ENCODE data around the gene OSBPL9. TPM values are rescaled to one million over a fixed set of nuclear protein-coding genes. Genes with fewer than 3 reads are reported as not detected.

The OSBPL9 gene
- total RNA-seq, 1 experiment from 2014 or later = 52.6 TPM

DNA sequence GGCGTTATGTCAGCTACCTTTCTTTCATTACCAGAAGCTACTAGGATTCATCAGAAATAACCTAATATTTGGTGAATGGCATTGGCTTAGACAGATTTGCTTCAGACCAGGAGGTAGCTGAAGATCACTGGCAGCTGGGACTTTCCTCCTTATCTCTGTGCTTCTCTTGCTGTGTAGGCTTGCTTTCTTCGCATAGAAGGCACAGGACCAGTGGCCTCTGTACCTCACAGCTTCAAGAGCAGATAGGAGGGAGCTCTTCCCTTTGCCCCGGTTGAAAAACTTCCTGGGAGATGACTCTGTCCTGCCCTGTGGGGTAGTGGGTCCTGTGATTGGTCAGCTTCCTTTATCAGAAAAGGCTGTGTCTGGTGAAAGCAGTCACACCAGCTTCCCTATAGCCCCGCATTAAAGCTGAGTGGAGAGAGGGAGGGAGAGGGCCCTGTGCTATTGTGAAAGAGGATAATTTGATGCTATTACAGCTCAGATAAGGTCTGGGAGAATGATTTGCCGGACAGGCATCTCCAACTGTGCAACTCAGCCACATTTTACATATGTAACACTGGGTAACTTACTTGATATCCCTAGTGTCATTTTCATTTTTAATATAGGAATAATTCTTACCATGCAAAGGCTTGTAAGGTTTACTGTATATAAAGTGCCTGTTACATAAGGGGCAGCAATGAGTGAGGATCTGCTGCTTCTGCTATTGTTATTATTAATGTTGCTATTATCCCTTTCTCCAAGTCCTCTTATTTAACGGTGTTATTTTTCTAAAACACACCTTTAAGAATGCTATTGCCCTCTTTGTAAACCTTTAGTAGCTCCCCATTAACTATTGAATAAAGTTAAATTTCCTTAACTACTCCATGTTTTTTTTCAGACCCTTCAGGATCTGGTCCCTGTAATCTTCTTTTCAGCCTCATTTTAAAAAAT is 31.6 kb downstream of the OSBPL9 start:
- DNase-seq (ENCODE audit: low read depth, low spot score) (no peak), ATAC-seq (peak; percentile 72)
- Histone ChIP-seq H3K79me2 (ENCODE audit: insufficient read depth, low read length) (peaks cover 38% of the 10 kb centered on the region), H4K20me1 (ENCODE audit: insufficient read depth) (no peaks in the 10 kb centered on the region), H3K27me3 (ENCODE audit: insufficient read depth, low read length) (no peaks in the 10 kb centered on the region), H2AFZ (ENCODE audit: low read depth, low read length, poor library complexity, severe bottlenecking) (no peak overlapping the region), H3K9me3 (ENCODE audit: control insufficient read depth in 1 of 2, insufficient read depth in 1 of 2, low read depth in 1 of 2, low read length in 2 of 2) (no peaks in the 10 kb centered on the region), H3K4me1 (ENCODE audit: control insufficient read depth in 1 of 2, insufficient read depth in 2 of 2, low read length in 2 of 2) (peaks cover 35 to 69% of the 10 kb centered on the region in 2 experiments), H3K36me3 (ENCODE audit: control insufficient read depth in 1 of 2, insufficient read depth in 2 of 2, low read length in 2 of 2) (no peaks in the 10 kb centered on the region), H3K4me3 (replicated peaks in 1 of 2; ENCODE audit: low read depth in 1 of 2, low read length in 2 of 2) (peak overlapping the region in 1 of 2 experiments; percentile 2; a peak in 1 of 4 replicates), H3K4me2 (ENCODE audit: low read length) (peak overlapping the region; percentile 55), H3K9ac (ENCODE audit: low read length) (0 out of 2 replicates have a peak overlapping the region, but pooled peaks have one; percentile 10), H3K9me2 (ENCODE audit: insufficient read depth) (no peaks in the 10 kb centered on the region), H3K27ac (ENCODE audit: low read depth, low read length) (no peak overlapping the region)
- POLR2A ChIA-PET = no interaction called here
- CTCF ChIA-PET = interaction anchor here (1.2 kb wide), 1 partner anchor 113 kb away, joined by 4 read pairs; no protein-coding TSS in a partner anchor
- intact Hi-C loops (cut with micrococcal nuclease) = no loop called here
- TF ChIP-seq SP1 (IDR thresholded peaks at IDR 0.05; ENCODE audit: low read depth) = no peak
- TF ChIP-seq, protein P1, sequence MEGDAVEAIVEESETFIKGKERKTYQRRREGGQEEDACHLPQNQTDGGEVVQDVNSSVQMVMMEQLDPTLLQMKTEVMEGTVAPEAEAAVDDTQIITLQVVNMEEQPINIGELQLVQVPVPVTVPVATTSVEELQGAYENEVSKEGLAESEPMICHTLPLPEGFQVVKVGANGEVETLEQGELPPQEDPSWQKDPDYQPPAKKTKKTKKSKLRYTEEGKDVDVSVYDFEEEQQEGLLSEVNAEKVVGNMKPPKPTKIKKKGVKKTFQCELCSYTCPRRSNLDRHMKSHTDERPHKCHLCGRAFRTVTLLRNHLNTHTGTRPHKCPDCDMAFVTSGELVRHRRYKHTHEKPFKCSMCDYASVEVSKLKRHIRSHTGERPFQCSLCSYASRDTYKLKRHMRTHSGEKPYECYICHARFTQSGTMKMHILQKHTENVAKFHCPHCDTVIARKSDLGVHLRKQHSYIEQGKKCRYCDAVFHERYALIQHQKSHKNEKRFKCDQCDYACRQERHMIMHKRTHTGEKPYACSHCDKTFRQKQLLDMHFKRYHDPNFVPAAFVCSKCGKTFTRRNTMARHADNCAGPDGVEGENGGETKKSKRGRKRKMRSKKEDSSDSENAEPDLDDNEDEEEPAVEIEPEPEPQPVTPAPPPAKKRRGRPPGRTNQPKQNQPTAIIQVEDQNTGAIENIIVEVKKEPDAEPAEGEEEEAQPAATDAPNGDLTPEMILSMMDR (IDR thresholded peaks at IDR 0.05 in 2 of 3, conservative IDR thresholded peaks at IDR 0.05 in 1 of 3; ENCODE audit: borderline replicate concordance in 1 of 3, insufficient read depth in 1 of 3, low read depth in 2 of 3, low read length in 2 of 3) = no peak
- TF ChIP-seq EGR1 (IDR thresholded peaks at IDR 0.05; ENCODE audit: low read depth) = no peak
- no peak for TF ChIP-seq CBX3 (IDR thresholded peaks at IDR 0.05; ENCODE audit: low read depth)
- RAD21 ChIA-PET (ENCODE audit: low non-redundant PET in 1 of 2, low total read pairs in 2 of 2, uncharacterized antibody in 2 of 2, unreplicated experiment in 2 of 2) = no interaction called here
- BruUV-seq (replicated peaks) = no TSS peak

DNA sequence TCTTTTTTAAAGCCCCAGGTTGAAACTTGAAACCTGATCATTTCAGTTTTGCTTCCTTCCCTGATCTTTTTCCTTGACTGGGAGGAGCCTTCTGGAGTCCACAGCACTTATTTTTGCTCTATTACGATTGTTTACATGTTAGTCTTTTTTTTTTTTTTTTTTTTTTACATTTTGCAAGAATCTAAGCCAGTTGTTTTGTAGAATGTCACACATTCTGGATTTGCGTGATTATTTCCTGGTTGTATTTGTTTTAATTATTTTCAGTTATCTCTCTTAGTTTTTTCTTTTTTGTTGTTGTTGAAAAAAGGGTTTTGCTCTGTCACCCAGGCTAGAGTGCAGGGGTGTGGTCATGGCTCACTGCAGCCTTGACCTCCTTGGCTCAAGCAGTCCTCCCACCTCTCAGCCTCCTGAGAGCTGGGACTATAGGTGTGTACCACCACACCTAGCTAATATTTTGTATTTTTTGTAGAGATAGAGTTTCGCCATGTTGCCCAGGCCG is 32.8 kb downstream of the OSBPL9 start:
- BruUV-seq (replicated peaks) = no TSS peak
- RAD21 ChIA-PET (ENCODE audit: low non-redundant PET in 1 of 2, low total read pairs in 2 of 2, uncharacterized antibody in 2 of 2, unreplicated experiment in 2 of 2) = no interaction called here
- Histone ChIP-seq H3K9me3 (ENCODE audit: control insufficient read depth in 1 of 2, insufficient read depth in 1 of 2, low read depth in 1 of 2, low read length in 2 of 2) (no peaks in the 10 kb centered on the region), H3K27ac (ENCODE audit: low read depth, low read length) (peak overlapping the region; percentile 13), H3K4me2 (ENCODE audit: low read length) (peak overlapping the region; percentile 38), H4K20me1 (ENCODE audit: insufficient read depth) (no peaks in the 10 kb centered on the region), H3K79me2 (ENCODE audit: insufficient read depth, low read length) (peaks cover 38% of the 10 kb centered on the region), H3K9me2 (ENCODE audit: insufficient read depth) (no peaks in the 10 kb centered on the region), H3K9ac (ENCODE audit: low read length) (no peak overlapping the region), H2AFZ (ENCODE audit: low read depth, low read length, poor library complexity, severe bottlenecking) (no peak overlapping the region), H3K27me3 (ENCODE audit: insufficient read depth, low read length) (no peaks in the 10 kb centered on the region), H3K4me3 (replicated peaks in 1 of 2; ENCODE audit: low read depth in 1 of 2, low read length in 2 of 2) (no peak overlapping the region), H3K36me3 (ENCODE audit: control insufficient read depth in 1 of 2, insufficient read depth in 2 of 2, low read length in 2 of 2) (peaks cover 0 to 2% of the 10 kb centered on the region in 2 experiments; a peak in 1 of 4 replicates), H3K4me1 (ENCODE audit: control insufficient read depth in 1 of 2, insufficient read depth in 2 of 2, low read length in 2 of 2) (peaks cover 28 to 57% of the 10 kb centered on the region in 2 experiments)
- POLR2A ChIA-PET = no interaction called here
- intact Hi-C loops (cut with micrococcal nuclease) = no loop called here
- CTCF ChIA-PET = no interaction called here
- no peak for TF ChIP-seq POLR2A (IDR thresholded peaks at IDR 0.05; ENCODE audit: borderline replicate concordance, extremely low read depth, insufficient read depth, insufficient read length)
- no peak for TF ChIP-seq RAD21 (IDR thresholded peaks at IDR 0.05; ENCODE audit: low read depth)
- TF ChIP-seq ELF1 (IDR thresholded peaks at IDR 0.05; ENCODE audit: borderline replicate concordance, low read depth) = no peak
- no peak for TF ChIP-seq ZFX (IDR thresholded peaks at IDR 0.05)
- no peak for ATAC-seq
- no peak for DNase-seq (ENCODE audit: low read depth, low spot score)
